HG03457 (cell line): Measurements from ENCODE around the gene IKZF1.

ENCODE experiments used
- ATAC-seq: cut with Tn5 transposase; IDR thresholded peaks from one replicate; pipeline ENCODE4 v1.9.1; 2021; ENCODE audit warnings: moderate number of reproducible peaks; ENCODE audit not compliant: unreplicated experiment

IKZF1 gene

GRCh38 chr7:50399635-50400034 is 95.1 kb downstream of the IKZF1 start:
- no peak for ATAC-seq

GRCh38 chr7:50400114-50400513 is 95.6 kb downstream of the IKZF1 start:
- ATAC-seq: no peak

GRCh38 chr7:50404392-50404791 is 99.9 kb downstream of the IKZF1 start:
- no peak for ATAC-seq

GRCh38 chr7:50405221-50405620 is 100.7 kb downstream of the IKZF1 start:
- no peak for ATAC-seq

- no peak for ATAC-seq
These were observed 102.4 kb downstream of the IKZF1 start for GRCh38 chr7:50406935-50407334.

GRCh38 chr7:50409856-50410745 is 105.6 kb downstream of the IKZF1 start:
- peak; percentile 58 for ATAC-seq

GRCh38 chr7:50411332-50411731 is 106.8 kb downstream of the IKZF1 start:
- ATAC-seq: no peak

GRCh38 chr7:50412973-50413372 is 108.5 kb downstream of the IKZF1 start:
- no peak for ATAC-seq

- no peak for ATAC-seq
These were observed 109.0 kb downstream of the IKZF1 start for GRCh38 chr7:50413561-50413960.

- no peak for ATAC-seq
These were observed 111.4 kb downstream of the IKZF1 start for GRCh38 chr7:50415844-50416364.

GRCh38 chr7:50416527-50417182 is 112.1 kb downstream of the IKZF1 start:
- peak; percentile 75 for ATAC-seq

- peak; percentile 82 for ATAC-seq
These were observed 113.6 kb downstream of the IKZF1 start for GRCh38 chr7:50418086-50418515.

- ATAC-seq: no peak
These were observed 114.2 kb downstream of the IKZF1 start for GRCh38 chr7:50418526-50419290.

- no peak for ATAC-seq
These were observed 116.5 kb downstream of the IKZF1 start for GRCh38 chr7:50421043-50421442.

- no peak for ATAC-seq
These were observed 118.3 kb downstream of the IKZF1 start for GRCh38 chr7:50422858-50423257.

- no peak for ATAC-seq
These were observed 119.3 kb downstream of the IKZF1 start for GRCh38 chr7:50423860-50424259.

- ATAC-seq: no peak
These were observed 120.8 kb downstream of the IKZF1 start for GRCh38 chr7:50425318-50425717.

- ATAC-seq: no peak
These were observed 121.9 kb downstream of the IKZF1 start for GRCh38 chr7:50426280-50427045.

- no peak for ATAC-seq
These were observed 123.0 kb downstream of the IKZF1 start for GRCh38 chr7:50427518-50427917.

GRCh38 chr7:50428911-50429310 is 124.4 kb downstream of the IKZF1 start:
- ATAC-seq: no peak
